Measurements from ENCODE around the gene TGM1.

DNA sequence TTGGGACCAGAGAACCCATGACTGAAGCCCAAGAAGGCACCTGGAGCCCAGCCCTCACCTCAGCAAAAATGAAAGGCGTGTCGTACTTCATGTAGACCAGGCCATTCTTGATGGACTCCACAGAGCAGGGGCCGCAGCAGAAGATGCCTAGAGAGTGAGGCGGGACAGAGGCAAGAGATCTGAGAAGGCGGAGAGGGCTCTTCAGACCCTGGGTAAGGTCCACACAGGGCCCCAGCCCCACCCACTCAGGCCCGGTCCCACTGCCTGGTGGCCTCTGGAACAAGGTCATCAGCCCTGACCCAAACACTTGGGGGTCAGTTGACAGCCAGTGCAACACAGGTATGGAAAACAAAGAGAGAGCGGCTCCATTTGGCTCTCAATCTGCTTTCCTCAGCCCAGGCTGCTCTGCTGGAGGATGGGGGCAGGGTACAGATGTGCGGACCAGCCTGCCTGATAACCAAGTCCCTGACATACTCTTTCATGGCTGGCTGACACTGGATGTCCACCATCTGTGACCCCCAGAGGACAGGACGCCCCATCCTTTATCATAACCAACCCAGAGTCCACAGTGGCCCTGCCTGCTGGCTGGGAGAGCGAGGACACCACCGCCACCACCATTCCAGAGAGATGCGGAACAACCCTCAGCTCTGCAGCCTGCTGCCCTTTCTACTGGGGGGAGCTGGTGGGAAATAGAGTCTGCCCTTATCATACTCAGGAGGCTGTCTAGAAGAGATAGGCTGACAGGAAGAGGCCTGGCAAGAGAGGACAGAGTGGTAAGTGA, 6.9 kb downstream of the TGM1 start:
- TF ChIP-seq, protein P1, sequence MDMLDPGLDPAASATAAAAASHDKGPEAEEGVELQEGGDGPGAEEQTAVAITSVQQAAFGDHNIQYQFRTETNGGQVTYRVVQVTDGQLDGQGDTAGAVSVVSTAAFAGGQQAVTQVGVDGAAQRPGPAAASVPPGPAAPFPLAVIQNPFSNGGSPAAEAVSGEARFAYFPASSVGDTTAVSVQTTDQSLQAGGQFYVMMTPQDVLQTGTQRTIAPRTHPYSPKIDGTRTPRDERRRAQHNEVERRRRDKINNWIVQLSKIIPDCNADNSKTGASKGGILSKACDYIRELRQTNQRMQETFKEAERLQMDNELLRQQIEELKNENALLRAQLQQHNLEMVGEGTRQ (IDR thresholded peaks at IDR 0.05): no peak
- no peak for TF ChIP-seq CHD2 (IDR thresholded peaks at IDR 0.05; ENCODE audit: low read length, partially characterized antibody)
- TF ChIP-seq, protein P2, sequence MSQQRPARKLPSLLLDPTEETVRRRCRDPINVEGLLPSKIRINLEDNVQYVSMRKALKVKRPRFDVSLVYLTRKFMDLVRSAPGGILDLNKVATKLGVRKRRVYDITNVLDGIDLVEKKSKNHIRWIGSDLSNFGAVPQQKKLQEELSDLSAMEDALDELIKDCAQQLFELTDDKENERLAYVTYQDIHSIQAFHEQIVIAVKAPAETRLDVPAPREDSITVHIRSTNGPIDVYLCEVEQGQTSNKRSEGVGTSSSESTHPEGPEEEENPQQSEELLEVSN (IDR thresholded peaks at IDR 0.05; ENCODE audit: borderline replicate concordance, low read depth): no peak
- TF ChIP-seq, protein P3, sequence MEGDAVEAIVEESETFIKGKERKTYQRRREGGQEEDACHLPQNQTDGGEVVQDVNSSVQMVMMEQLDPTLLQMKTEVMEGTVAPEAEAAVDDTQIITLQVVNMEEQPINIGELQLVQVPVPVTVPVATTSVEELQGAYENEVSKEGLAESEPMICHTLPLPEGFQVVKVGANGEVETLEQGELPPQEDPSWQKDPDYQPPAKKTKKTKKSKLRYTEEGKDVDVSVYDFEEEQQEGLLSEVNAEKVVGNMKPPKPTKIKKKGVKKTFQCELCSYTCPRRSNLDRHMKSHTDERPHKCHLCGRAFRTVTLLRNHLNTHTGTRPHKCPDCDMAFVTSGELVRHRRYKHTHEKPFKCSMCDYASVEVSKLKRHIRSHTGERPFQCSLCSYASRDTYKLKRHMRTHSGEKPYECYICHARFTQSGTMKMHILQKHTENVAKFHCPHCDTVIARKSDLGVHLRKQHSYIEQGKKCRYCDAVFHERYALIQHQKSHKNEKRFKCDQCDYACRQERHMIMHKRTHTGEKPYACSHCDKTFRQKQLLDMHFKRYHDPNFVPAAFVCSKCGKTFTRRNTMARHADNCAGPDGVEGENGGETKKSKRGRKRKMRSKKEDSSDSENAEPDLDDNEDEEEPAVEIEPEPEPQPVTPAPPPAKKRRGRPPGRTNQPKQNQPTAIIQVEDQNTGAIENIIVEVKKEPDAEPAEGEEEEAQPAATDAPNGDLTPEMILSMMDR (IDR thresholded peaks at IDR 0.05): no peak
- no peak for TF ChIP-seq ZFP36 (IDR thresholded peaks at IDR 0.05; ENCODE audit: borderline replicate concordance, partially characterized antibody)
- TF ChIP-seq POLR2A (IDR thresholded peaks at IDR 0.05; ENCODE audit: low read length): no peak
- TF ChIP-seq EP300 (IDR thresholded peaks at IDR 0.05): no peak
- TF ChIP-seq CEBPB (IDR thresholded peaks at IDR 0.05): no peak
- TF ChIP-seq, protein P4, sequence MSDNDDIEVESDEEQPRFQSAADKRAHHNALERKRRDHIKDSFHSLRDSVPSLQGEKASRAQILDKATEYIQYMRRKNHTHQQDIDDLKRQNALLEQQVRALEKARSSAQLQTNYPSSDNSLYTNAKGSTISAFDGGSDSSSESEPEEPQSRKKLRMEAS (IDR thresholded peaks at IDR 0.05): no peak
- no peak for TF ChIP-seq MAFK (IDR thresholded peaks at IDR 0.05; ENCODE audit: partially characterized antibody)
- no peak for TF ChIP-seq ESRRA (IDR thresholded peaks at IDR 0.05; ENCODE audit: borderline replicate concordance, low read length)
- no peak for TF ChIP-seq SMC3 (IDR thresholded peaks at IDR 0.05)
- no peak for TF ChIP-seq TP53 (CRISPR knock-in tag; IDR thresholded peaks at IDR 0.05)
